H9 (cell line): ENCODE results near the gene SLX4IP. TPM values are rescaled to one million over a fixed set of nuclear protein-coding genes. Genes with fewer than 3 reads are reported as not detected.

ENCODE experiments used
- DNase-seq: peaks from one replicate; pipeline ENCODE4 v3.0.0-alpha.2; 2017
- H2AFZ ChIP-seq: one replicate; pipeline ENCODE4 v1.6.1; 2013; ENCODE audit warnings: mild to moderate bottlenecking, low read length, control low read depth, moderate library complexity
- H2AK5ac ChIP-seq: 2 replicates; pipeline ENCODE4 v1.6.1; 2013; ENCODE audit warnings: low read length, control low read depth, mixed read lengths; ENCODE audit not compliant: insufficient read length
- H2BK120ac ChIP-seq: one replicate; pipeline ENCODE4 v1.6.1; 2013; ENCODE audit warnings: low read depth, mild to moderate bottlenecking, low read length, control low read depth, inconsistent platforms; ENCODE audit not compliant: poor library complexity, severe bottlenecking
- H2BK12ac ChIP-seq: 2 replicates; pipeline ENCODE4 v1.6.1; 2013; ENCODE audit warnings: low read length, control low read depth, mixed read lengths, low read depth; ENCODE audit not compliant: insufficient read length
- H2BK15ac ChIP-seq: 2 replicates; pipeline ENCODE4 v1.6.1; 2013; ENCODE audit warnings: low read depth, low read length, control low read depth
- H2BK20ac ChIP-seq: one replicate; pipeline ENCODE4 v1.6.1; 2013; ENCODE audit warnings: low read depth, mild to moderate bottlenecking, low read length, control low read depth, inconsistent platforms; ENCODE audit not compliant: poor library complexity, severe bottlenecking
- H2BK5ac ChIP-seq: 2 replicates; pipeline ENCODE4 v1.6.1; 2013; ENCODE audit warnings: low read length, control low read depth, mixed read lengths; ENCODE audit not compliant: insufficient read length
- H3K14ac ChIP-seq: 2 replicates; pipeline ENCODE4 v1.6.1; 2013; ENCODE audit warnings: low read length, control low read depth; ENCODE audit not compliant: insufficient read depth
- H3K18ac ChIP-seq: 2 replicates; pipeline ENCODE4 v1.6.1; 2013; ENCODE audit warnings: low read depth, mild to moderate bottlenecking, mixed read lengths, low read length, control low read depth; ENCODE audit not compliant: insufficient read length
- H3K23ac ChIP-seq: 2 replicates; pipeline ENCODE4 v1.6.1; 2013; ENCODE audit warnings: low read length, control low read depth, mixed read lengths, low read depth; ENCODE audit not compliant: insufficient read length
- H3K23me2 ChIP-seq: 2 replicates; pipeline ENCODE4 v1.6.1; 2013; ENCODE audit warnings: low read depth, mild to moderate bottlenecking, mixed read lengths, low read length, control low read depth; ENCODE audit not compliant: insufficient read length, poor library complexity, severe bottlenecking
- H3K27ac ChIP-seq: 2 replicates; pipeline ENCODE4 v1.5.1; 2013; ENCODE audit warnings: low read length, control low read depth, mixed read lengths, low read depth; ENCODE audit not compliant: insufficient read length
- H3K27me3 ChIP-seq: 2 replicates; pipeline ENCODE4 v1.6.1; 2013; ENCODE audit warnings: low read length, control low read depth, inconsistent platforms; ENCODE audit not compliant: insufficient read depth
- H3K4ac ChIP-seq: 2 replicates; pipeline ENCODE4 v1.6.1; 2013; ENCODE audit warnings: low read depth, mild to moderate bottlenecking, control low read depth, inconsistent platforms, low read length, moderate library complexity
- H3K4me1 ChIP-seq: 2 replicates; pipeline ENCODE4 v1.6.1; 2013; ENCODE audit warnings: low read length, control low read depth, inconsistent platforms; ENCODE audit not compliant: insufficient read depth
- H3K4me2 ChIP-seq: 2 replicates; pipeline ENCODE4 v1.6.1; 2013; ENCODE audit warnings: low read length, control low read depth, mixed read lengths; ENCODE audit not compliant: insufficient read length, insufficient read depth
- H3K56ac ChIP-seq: 2 replicates; pipeline ENCODE4 v1.6.1; 2013; ENCODE audit warnings: low read depth, mild to moderate bottlenecking, mixed read lengths, low read length, control low read depth; ENCODE audit not compliant: insufficient read length
- H3K79me1 ChIP-seq: 2 replicates; pipeline ENCODE4 v1.6.1; 2013; ENCODE audit warnings: low read depth, mild to moderate bottlenecking, moderate library complexity, low read length, control low read depth, inconsistent platforms; ENCODE audit not compliant: insufficient read depth, poor library complexity, severe bottlenecking
- H3K79me2 ChIP-seq: 2 replicates; pipeline ENCODE4 v1.6.1; 2013; ENCODE audit warnings: low read length, control low read depth, inconsistent platforms; ENCODE audit not compliant: insufficient read depth
- H3K9ac ChIP-seq: 2 replicates; pipeline ENCODE4 v1.6.1; 2013; ENCODE audit warnings: low read length, control low read depth, mixed read lengths; ENCODE audit not compliant: insufficient read length; ENCODE audit errors: extremely low read depth
- H3K9me3 ChIP-seq: one replicate; pipeline ENCODE4 v1.6.1; 2013; ENCODE audit warnings: low read depth, low read length, inconsistent platforms; ENCODE audit not compliant: control insufficient read depth
- H3T11ph ChIP-seq: one replicate; pipeline ENCODE4 v1.6.1; 2013; ENCODE audit warnings: mild to moderate bottlenecking, low read length, control low read depth, inconsistent platforms
- H4K20me1 ChIP-seq: one replicate; pipeline ENCODE4 v1.6.1; 2013; ENCODE audit not compliant: control insufficient read depth, insufficient read length, insufficient read depth
- H4K5ac ChIP-seq: 2 replicates; pipeline ENCODE4 v1.6.1; 2013; ENCODE audit warnings: low read depth, mild to moderate bottlenecking, mixed read lengths, low read length, control low read depth; ENCODE audit not compliant: insufficient read length
- H4K8ac ChIP-seq: replicated peaks from 2 replicates; pipeline ENCODE4 v1.6.1; 2013; ENCODE audit warnings: low read length, control low read depth, mixed read lengths, low read depth; ENCODE audit not compliant: insufficient read length
- H4K91ac ChIP-seq: 2 replicates; pipeline ENCODE4 v1.6.1; 2013; ENCODE audit warnings: low read depth, mild to moderate bottlenecking, moderate library complexity, mixed read lengths, low read length, control low read depth; ENCODE audit not compliant: insufficient read length
- H3K27ac Mint-ChIP-seq, 3 experiments: 2 replicates in 2 of 3; 3 replicates in 1 of 3; pipeline ENCODE4 v1.8.0; 2020 to 2021; ENCODE audit warnings: mixed read lengths in 3 of 3, mild to moderate bottlenecking in 1 of 3, moderate library complexity in 1 of 3
- H3K27me3 Mint-ChIP-seq: 2 replicates; pipeline ENCODE4 v1.8.0; 2021; ENCODE audit warnings: low read depth, mild to moderate bottlenecking, moderate library complexity, mixed read lengths
- H3K36me3 Mint-ChIP-seq, 3 experiments: 2 replicates in 2 of 3; 3 replicates in 1 of 3; pipeline ENCODE4 v1.8.0; 2020 to 2021; ENCODE audit warnings: low read depth in 3 of 3, mixed read lengths in 3 of 3; ENCODE audit not compliant: insufficient read depth in 1 of 3
- H3K4me1 Mint-ChIP-seq, 2 experiments: 2 replicates each; pipeline ENCODE4 v1.8.0; 2020; ENCODE audit warnings: mixed read lengths in 2 of 2
- H3K4me3 Mint-ChIP-seq, 2 experiments: 2 replicates in 1 of 2; 3 replicates in 1 of 2; pipeline ENCODE4 v1.8.0; 2020 to 2021; ENCODE audit warnings: mild to moderate bottlenecking in 2 of 2, mixed read lengths in 2 of 2, moderate library complexity in 1 of 2
- H3K9me3 Mint-ChIP-seq, 2 experiments: 2 replicates in 1 of 2; 3 replicates in 1 of 2; pipeline ENCODE4 v1.8.0; 2020; ENCODE audit warnings: mild to moderate bottlenecking in 2 of 2, mixed read lengths in 2 of 2, moderate library complexity in 1 of 2
- CTCF ChIP-seq: fragments of 200-600 bp; sonication (generic); conservative IDR thresholded peaks from 3 replicates; pipeline ENCODE4 v1.8.0; 2021; ENCODE audit warnings: antibody characterized with exemption, mild to moderate bottlenecking
- WGBS: extraction: QIAGEN DNeasy Blood & Tissue Kit; methylation state at CpG from one replicate; pipeline ENCODE4 v1.1.7; 2013; ENCODE audit warnings: missing lambda C conversion rate, low lambda C conversion rate, mixed read lengths; ENCODE audit not compliant: insufficient read length; ENCODE audit errors: extremely low coverage; 5-methylcytosine and 5-hydroxymethylcytosine counted together
- total RNA-seq: library from RNA; stranded (reverse); gene quantifications from 2 replicates; pipeline ENCODE4 v1.2.1, GENCODE V29; 2021

SLX4IP gene
- total RNA-seq, 1 experiment from 2014 or later, result 7.9 TPM

- no peak overlapping the region for H2BK5ac ChIP-seq
- no peak overlapping the region for H3K4ac ChIP-seq
- no peak overlapping the region for H3K27ac ChIP-seq
- no peaks in the 10 kb centered on the region for H3K79me1 ChIP-seq
- no CpG with 5 or more reads among the region's 2 CpGs for WGBS
- H3K9ac ChIP-seq, result no peak overlapping the region
- Mint-ChIP-seq H3K4me1 (peaks cover 9 to 14% of the 10 kb centered on the region in 2 experiments; a peak in 3 of 4 replicates), H3K36me3 (no peaks in the 10 kb centered on the region; a peak in 1 of 7 replicates), H3K4me3 (no peak overlapping the region), H3K9me3 (no peaks in the 10 kb centered on the region), H3K27ac (no peak overlapping the region), H3K27me3 (no peaks in the 10 kb centered on the region)
- H3K23me2 ChIP-seq, result no peaks in the 10 kb centered on the region
- H3K14ac ChIP-seq, result no peak overlapping the region
- H2BK12ac ChIP-seq, result no peak overlapping the region
- no peaks in the 10 kb centered on the region for H3K9me3 ChIP-seq
- no peak overlapping the region for H4K5ac ChIP-seq
- no peaks in the 10 kb centered on the region for H3K27me3 ChIP-seq
- H2BK15ac ChIP-seq, result no peak overlapping the region
- H3T11ph ChIP-seq, result no peak overlapping the region
- no peaks in the 10 kb centered on the region for H4K20me1 ChIP-seq
- H3K18ac ChIP-seq, result no peak overlapping the region
- no peak overlapping the region for H2AK5ac ChIP-seq
- no peak overlapping the region for H2BK120ac ChIP-seq
- no peak overlapping the region for H3K4me2 ChIP-seq
- no peak overlapping the region for H4K8ac ChIP-seq
- H4K91ac ChIP-seq, result no peak overlapping the region
- H2AFZ ChIP-seq, result no peak overlapping the region
- H3K23ac ChIP-seq, result no peak overlapping the region
- H3K79me2 ChIP-seq, result no peaks in the 10 kb centered on the region
- no peak for DNase-seq
- no peak for TF ChIP-seq CTCF
- no peaks in the 10 kb centered on the region for H3K4me1 ChIP-seq
- H2BK20ac ChIP-seq, result no peak overlapping the region
- no peak overlapping the region for H3K56ac ChIP-seq
These were observed 156.9 kb downstream of the SLX4IP start for GRCh38 chr20:10591946-10592521.
